ENCODE results near the gene EME2. TPM values are rescaled to one million over a fixed set of nuclear protein-coding genes. Genes with fewer than 3 reads are reported as not detected.
A peak's percentile ranks its signal among the peaks of the same experiment; 100 is the strongest.

Gene EME2
- total RNA-seq, 2 experiments from 2014 or later = 7.7 to 7.8 TPM

DNA sequence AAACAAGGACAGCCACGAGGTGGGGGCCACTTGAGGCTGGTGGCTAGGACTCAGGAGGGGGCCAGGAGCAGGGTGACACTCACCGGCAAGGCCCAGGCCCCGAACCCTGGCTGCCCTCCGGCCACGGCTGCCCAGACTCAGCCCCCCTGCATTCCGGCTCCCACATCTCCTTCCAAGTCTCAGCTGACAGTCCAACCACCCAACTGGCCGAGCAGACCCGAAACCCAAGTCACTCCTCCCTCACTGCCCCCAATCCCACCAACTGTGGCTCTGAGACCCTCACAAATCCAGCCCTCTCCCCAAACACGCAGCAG is 44.6 kb downstream of the EME2 start:
- no peaks in the 10 kb centered on the region for H3K27me3 Mint-ChIP-seq (ENCODE audit: low read depth)
- H3K27ac Mint-ChIP-seq = no peak overlapping the region
- CTCF ChIA-PET = interaction anchor here (0.6 kb wide), 1 partner anchor 124 kb away, joined by 3 read pairs; no protein-coding TSS in a partner anchor
- no peak for DNase-seq
- no peak overlapping the region for H3K4me3 Mint-ChIP-seq
- H3K9me3 Mint-ChIP-seq = no peaks in the 10 kb centered on the region
- peaks cover 1% of the 10 kb centered on the region for H3K36me3 Mint-ChIP-seq (ENCODE audit: low read depth)
- H3K4me1 Mint-ChIP-seq (ENCODE audit: low read depth) = peaks cover 10% of the 10 kb centered on the region
- intact Hi-C loops (cut with micrococcal nuclease) = no loop called here

DNA sequence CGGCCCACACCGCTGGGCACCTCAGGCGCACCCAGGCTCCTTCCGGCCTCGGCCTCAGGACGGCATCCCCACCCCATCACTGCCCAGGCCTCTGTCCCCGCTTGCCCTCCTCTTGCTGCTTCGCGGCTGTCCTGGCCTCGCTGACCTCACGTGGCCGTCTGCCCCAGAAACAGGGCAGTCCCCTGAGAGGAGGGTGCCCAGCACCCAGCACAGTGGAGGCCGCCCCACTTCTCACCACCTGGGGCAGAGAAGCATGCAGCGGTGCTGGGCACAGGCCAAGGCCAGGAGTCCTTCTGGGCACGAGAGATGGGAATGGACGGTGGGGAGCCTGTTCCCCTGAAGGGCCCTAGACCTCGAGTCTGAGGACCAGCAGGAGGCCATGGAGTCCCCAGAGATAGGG is 45.1 kb downstream of the EME2 start:
- Mint-ChIP-seq H3K4me3 (no peak overlapping the region), H3K36me3 (ENCODE audit: low read depth) (peaks cover 1% of the 10 kb centered on the region), H3K27ac (no peak overlapping the region), H3K9me3 (no peaks in the 10 kb centered on the region), H3K27me3 (ENCODE audit: low read depth) (no peaks in the 10 kb centered on the region), H3K4me1 (ENCODE audit: low read depth) (peaks cover 5% of the 10 kb centered on the region)
- intact Hi-C loops (cut with micrococcal nuclease) = no loop called here
- CTCF ChIA-PET = interaction anchor here (0.6 kb wide), 1 partner anchor 124 kb away, joined by 3 read pairs; no protein-coding TSS in a partner anchor
- DNase-seq = no peak

DNA sequence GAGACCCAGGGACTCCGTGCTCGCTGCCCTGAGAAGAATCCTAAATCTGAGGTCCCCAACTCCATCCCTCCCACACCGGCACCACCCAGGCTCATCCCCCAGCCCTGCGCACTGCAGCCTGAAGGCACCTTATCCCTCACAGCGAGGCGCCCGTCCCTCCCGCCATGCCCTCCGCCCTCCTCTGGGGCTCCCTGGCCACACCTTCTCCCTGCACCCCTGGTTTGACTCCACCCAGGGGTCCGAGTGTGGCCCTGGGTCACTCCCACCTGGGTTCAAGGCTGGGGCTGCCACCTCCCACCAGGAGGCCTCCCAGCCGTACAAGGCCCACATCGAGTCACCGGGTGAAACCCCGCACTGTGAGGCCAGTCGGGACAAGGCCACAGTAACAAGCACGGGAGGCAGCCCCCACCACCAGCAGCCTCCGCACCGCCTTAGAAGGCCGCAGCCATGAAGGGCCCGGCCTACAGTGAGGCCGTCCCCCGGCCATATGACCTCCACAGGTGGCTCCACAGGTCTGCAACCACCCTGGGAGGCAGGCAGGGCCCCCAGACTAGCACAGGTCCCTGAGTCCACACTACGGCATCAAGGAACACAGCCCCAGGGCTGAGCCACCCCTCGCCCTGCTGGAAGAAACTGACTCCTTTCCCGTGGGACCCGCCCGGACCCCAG is 45.7 kb downstream of the EME2 start:
- Mint-ChIP-seq H3K9me3 (no peaks in the 10 kb centered on the region), H3K27me3 (ENCODE audit: low read depth) (no peaks in the 10 kb centered on the region), H3K36me3 (ENCODE audit: low read depth) (peaks cover 1% of the 10 kb centered on the region), H3K4me1 (ENCODE audit: low read depth) (no peaks in the 10 kb centered on the region), H3K4me3 (no peak overlapping the region), H3K27ac (no peak overlapping the region)
- intact Hi-C loops (cut with micrococcal nuclease) = no loop called here
- DNase-seq = no peak
- CTCF ChIA-PET = no interaction called here

DNA sequence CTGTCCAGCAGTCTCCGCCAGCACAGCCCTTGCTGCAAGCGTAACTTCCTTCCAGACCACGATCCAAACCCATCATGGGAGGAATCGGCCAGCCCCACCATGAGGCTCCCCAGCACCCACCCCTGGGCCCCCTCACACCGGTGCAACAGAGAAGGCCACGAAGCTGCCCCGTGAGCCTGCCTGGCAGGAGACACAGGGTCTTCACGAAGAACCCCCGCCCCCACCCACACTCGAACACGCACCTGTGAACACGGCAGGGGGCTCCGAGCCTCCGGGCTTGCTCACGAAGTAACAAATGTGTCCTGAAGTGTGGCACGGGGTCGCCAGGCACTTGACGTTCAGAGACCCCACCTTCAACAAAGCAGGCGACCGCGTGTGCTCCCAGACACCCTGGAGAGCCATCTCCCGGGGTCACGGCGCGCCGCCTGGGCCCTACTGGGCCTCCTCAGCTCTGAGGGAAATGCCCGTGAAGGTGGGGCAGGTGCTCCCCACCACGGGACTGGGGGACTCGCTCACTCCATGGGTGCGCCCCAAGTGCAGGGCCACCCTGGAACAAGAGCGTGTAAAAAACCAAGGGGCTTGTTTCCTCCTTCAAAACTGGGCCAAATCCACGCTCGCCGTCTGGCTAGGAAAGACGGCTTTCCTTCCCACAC is 46.4 kb downstream of the EME2 start:
- no peak for DNase-seq
- no peak overlapping the region for H3K4me3 Mint-ChIP-seq
- no peaks in the 10 kb centered on the region for H3K9me3 Mint-ChIP-seq
- no peak overlapping the region for H3K27ac Mint-ChIP-seq
- no peaks in the 10 kb centered on the region for H3K27me3 Mint-ChIP-seq (ENCODE audit: low read depth)
- intact Hi-C loops (cut with micrococcal nuclease) = no loop called here
- peaks cover 1% of the 10 kb centered on the region for H3K36me3 Mint-ChIP-seq (ENCODE audit: low read depth)
- CTCF ChIA-PET = no interaction called here
- H3K4me1 Mint-ChIP-seq (ENCODE audit: low read depth) = peaks cover 4% of the 10 kb centered on the region

DNA sequence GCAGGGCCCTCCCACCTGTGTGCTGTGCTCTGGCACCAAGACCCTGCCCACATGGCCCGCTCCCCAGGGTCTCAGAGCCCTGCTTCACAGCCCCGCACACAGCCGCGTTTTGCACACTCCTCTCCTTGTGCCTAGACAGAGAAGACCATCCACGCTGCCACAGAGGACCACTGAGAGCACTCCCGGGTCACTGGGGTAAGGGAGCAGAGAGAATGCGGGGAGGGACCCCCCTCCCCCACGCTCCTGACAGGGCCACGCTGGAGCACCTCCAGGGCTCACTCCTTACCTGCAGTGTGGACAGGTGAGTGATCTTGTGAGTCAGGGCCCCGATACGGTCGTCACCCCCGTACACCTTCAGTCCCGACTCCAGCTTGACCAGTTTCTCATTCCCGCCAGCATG is 47.0 kb downstream of the EME2 start:
- Mint-ChIP-seq H3K9me3 (no peaks in the 10 kb centered on the region), H3K27me3 (ENCODE audit: low read depth) (no peaks in the 10 kb centered on the region), H3K27ac (no peak overlapping the region), H3K4me1 (ENCODE audit: low read depth) (peaks cover 8% of the 10 kb centered on the region), H3K36me3 (ENCODE audit: low read depth) (peaks cover 1% of the 10 kb centered on the region), H3K4me3 (no peak overlapping the region)
- CTCF ChIA-PET = no interaction called here
- intact Hi-C loops (cut with micrococcal nuclease) = no loop called here
- DNase-seq = no peak

DNA sequence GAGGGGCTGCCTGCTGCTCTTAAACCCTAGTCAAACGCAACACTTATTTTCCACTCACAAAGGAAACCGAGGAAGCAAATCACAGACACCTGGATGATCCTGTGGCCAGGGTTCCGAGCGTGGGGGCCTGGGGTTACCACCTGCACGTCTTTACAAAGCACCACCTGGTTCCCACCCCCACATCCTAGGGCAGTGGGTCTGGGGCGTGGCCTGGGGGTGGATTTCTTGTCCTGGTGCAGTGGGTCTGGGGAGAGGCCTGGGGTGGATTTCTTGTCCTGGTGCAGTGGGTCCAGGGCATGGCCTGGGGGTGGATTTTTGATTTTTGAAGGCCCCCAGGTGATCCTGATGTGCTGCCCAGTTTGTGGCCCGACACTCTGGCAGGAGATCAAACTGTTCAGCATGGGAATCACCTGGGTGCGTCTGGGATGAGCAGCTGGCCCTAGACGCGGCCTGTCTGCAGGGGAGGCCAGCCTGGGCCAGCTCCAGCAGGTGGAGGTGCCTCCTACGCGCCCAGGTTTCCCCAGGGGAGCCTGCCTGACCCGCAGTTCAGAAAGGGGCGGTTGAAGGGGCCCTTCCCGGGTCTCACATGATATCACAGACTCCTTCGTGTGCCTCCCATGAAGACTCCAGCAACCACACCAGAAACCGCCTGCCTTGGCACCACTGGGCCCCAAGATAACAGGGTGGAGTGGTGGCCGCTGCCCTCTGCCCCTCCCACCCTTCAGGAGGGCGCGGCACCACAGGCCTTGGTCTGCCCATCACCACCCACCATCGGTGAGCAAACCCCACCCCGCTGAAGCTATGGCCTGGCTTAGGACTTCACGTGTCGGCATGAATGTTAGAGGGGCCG is 47.7 kb downstream of the EME2 start:
- intact Hi-C loops (cut with micrococcal nuclease) = no loop called here
- DNase-seq = no peak
- H3K27me3 Mint-ChIP-seq (ENCODE audit: low read depth) = no peaks in the 10 kb centered on the region
- CTCF ChIA-PET = no interaction called here
- H3K4me3 Mint-ChIP-seq = no peak overlapping the region
- H3K4me1 Mint-ChIP-seq (ENCODE audit: low read depth) = peaks cover 14% of the 10 kb centered on the region
- H3K36me3 Mint-ChIP-seq (ENCODE audit: low read depth) = peaks cover 1% of the 10 kb centered on the region
- H3K9me3 Mint-ChIP-seq = no peaks in the 10 kb centered on the region
- no peak overlapping the region for H3K27ac Mint-ChIP-seq

DNA sequence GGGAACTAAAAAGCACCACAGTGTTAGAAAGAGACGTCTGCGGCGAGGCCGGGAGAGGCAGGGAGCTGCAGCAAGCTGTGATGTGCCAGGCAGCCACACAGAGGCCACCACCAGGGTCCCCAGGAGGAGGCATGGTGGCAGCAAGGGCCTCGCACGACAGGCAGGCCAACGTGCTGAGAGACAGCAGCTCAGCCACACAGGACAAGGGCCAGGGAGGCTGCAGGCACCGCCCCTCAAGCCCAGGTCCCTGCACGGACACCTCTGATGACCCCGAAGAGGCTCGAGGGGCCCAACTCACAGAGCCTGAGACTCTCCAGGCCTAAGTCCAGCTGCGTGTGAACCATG is 48.3 kb downstream of the EME2 start:
- no peak overlapping the region for H3K27ac Mint-ChIP-seq
- CTCF ChIA-PET = no interaction called here
- no peak overlapping the region for H3K4me3 Mint-ChIP-seq
- H3K4me1 Mint-ChIP-seq (ENCODE audit: low read depth) = peaks cover 20% of the 10 kb centered on the region
- peaks cover 1% of the 10 kb centered on the region for H3K36me3 Mint-ChIP-seq (ENCODE audit: low read depth)
- no peaks in the 10 kb centered on the region for H3K9me3 Mint-ChIP-seq
- no peaks in the 10 kb centered on the region for H3K27me3 Mint-ChIP-seq (ENCODE audit: low read depth)
- intact Hi-C loops (cut with micrococcal nuclease) = no loop called here
- no peak for DNase-seq

DNA sequence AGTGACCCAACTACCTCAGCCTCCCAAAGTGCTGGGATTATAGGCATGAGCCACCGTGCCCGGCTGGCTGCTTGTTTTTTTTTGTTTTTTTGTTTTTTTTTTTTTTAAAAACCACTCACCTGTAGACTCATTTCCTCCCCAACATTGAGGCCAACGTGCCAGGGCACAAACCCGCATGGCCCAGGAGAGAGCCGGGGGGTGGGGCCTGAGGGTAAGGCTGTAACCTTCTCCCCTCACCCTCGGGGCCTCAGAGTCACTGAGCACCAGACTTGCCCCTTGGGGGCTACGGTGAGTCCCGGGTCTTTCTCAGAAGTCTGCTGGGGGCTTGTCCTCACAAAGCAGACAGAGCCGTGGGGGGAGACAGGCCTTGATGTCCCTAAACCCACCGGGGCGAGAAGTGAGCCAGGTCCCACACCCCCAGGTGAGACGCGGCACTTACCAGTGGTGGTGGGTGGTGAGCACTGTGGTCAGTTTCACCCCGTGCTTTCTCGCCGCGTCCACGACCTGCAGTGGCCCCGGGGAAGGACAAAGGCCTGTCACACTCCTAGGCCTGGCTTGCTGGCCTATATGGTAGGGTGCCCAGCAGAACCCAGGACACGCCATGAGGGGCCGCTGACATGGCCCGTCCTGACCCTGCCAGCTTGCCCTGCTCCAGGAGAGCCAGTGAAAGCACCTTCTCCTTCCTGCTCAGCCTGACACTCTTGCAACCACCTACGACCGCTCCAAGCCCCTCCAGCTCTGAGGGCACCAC is 49.4 kb downstream of the EME2 start:
- no peak overlapping the region for H3K4me3 Mint-ChIP-seq
- no peaks in the 10 kb centered on the region for H3K27me3 Mint-ChIP-seq (ENCODE audit: low read depth)
- CTCF ChIA-PET = no interaction called here
- H3K36me3 Mint-ChIP-seq (ENCODE audit: low read depth) = peaks cover 2% of the 10 kb centered on the region
- peaks cover 20% of the 10 kb centered on the region for H3K4me1 Mint-ChIP-seq (ENCODE audit: low read depth)
- intact Hi-C loops (cut with micrococcal nuclease) = no loop called here
- DNase-seq = no peak
- no peaks in the 10 kb centered on the region for H3K9me3 Mint-ChIP-seq
- no peak overlapping the region for H3K27ac Mint-ChIP-seq

DNA sequence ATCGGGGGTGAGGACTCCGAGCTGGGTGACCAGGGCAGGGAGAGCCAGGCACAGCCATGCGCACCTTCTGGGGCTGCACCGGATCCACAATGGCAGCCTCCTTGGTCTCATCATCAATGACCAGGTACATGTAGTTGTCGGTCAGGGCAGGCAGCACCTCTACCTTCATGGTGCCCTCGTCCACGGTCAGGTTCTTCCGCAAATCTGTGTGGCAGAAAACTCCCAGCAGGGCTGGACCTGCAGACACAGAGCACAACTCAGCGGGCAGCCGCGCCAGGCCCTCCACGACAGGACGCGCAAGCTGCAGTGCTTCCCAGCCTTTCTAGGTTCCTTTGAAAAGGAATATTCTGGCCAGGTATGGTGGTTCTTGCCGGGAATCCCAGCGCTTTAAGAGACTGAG is 50.2 kb downstream of the EME2 start:
- H3K36me3 Mint-ChIP-seq (ENCODE audit: low read depth) = peaks cover 3% of the 10 kb centered on the region
- peaks cover 24% of the 10 kb centered on the region for H3K4me1 Mint-ChIP-seq (ENCODE audit: low read depth)
- no peak for DNase-seq
- H3K4me3 Mint-ChIP-seq = no peak overlapping the region
- CTCF ChIA-PET = no interaction called here
- H3K27ac Mint-ChIP-seq = no peak overlapping the region
- no peaks in the 10 kb centered on the region for H3K9me3 Mint-ChIP-seq
- intact Hi-C loops (cut with micrococcal nuclease) = no loop called here
- H3K27me3 Mint-ChIP-seq (ENCODE audit: low read depth) = no peaks in the 10 kb centered on the region

DNA sequence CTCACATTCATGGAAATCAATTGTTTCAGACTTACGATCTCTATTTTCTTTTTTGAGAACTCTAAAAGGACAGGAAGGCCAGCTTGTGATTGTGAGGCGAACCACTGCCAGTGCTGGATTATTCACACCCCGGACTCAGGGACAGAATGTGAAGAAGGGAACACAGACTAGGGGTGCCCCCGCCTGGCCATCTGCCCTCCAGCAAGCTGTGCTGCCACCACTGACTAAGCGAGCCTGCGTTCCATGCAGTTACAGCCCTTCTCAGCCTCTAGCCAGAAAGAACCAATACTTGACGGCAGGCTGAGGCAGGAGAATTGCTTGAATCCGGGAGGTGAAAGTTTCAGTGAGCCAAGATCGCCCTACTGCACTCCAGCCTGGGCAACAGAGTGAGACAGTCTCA is 51.2 kb downstream of the EME2 start:
- intact Hi-C loops (cut with micrococcal nuclease) = no loop called here
- no peaks in the 10 kb centered on the region for H3K9me3 Mint-ChIP-seq
- DNase-seq = peak; percentile 21
- H3K27ac Mint-ChIP-seq = no peak overlapping the region
- CTCF ChIA-PET = no interaction called here
- H3K27me3 Mint-ChIP-seq (ENCODE audit: low read depth) = no peaks in the 10 kb centered on the region
- H3K36me3 Mint-ChIP-seq (ENCODE audit: low read depth) = peaks cover 3% of the 10 kb centered on the region
- H3K4me3 Mint-ChIP-seq = no peak overlapping the region
- H3K4me1 Mint-ChIP-seq (ENCODE audit: low read depth) = peaks cover 32% of the 10 kb centered on the region

DNA sequence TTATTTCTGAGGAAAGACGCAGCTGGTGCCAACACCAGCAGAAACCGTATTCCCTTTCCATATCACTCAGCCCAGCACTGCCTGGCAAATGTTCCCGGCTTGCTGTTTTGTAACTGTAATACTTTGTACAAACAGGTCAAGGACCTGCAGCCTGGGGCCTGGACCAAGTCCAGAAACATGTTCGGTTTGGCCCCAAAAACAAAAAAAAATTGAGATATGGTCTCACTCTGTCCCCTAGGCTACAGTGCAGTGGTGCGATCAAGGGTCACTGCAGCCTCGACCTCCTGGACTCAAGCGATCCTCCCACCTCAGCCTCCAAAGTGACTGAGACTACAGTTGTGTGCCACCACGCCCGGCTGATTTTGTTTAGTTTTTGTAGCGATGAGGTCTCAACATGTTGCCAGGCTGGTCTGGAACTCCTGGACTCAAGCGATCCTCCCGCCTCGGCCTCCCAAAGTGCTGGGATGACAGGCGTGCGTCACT is 52.8 kb downstream of the EME2 start:
- no peaks in the 10 kb centered on the region for H3K27me3 Mint-ChIP-seq (ENCODE audit: low read depth)
- peak overlapping the region; percentile 74 for H3K4me3 Mint-ChIP-seq
- intact Hi-C loops (cut with micrococcal nuclease) = no loop called here
- no peaks in the 10 kb centered on the region for H3K9me3 Mint-ChIP-seq
- CTCF ChIA-PET = interaction anchor here (0.6 to 1.6 kb wide), 3 partner anchors 34 to 1119 kb away, joined by 3 to 5 read pairs (median 3); partner anchors contain the start of genes NUBP2 and SPSB3
- no peak overlapping the region for H3K27ac Mint-ChIP-seq
- DNase-seq = no peak
- H3K4me1 Mint-ChIP-seq (ENCODE audit: low read depth) = peaks cover 48% of the 10 kb centered on the region
- H3K36me3 Mint-ChIP-seq (ENCODE audit: low read depth) = peaks cover 1% of the 10 kb centered on the region
